WTC11 (cell line): ENCODE data around the gene FPR3. TPM values are rescaled to one million over a fixed set of nuclear protein-coding genes. Genes with fewer than 3 reads are reported as not detected.

Experiments used
- ATAC-seq: fragments of 200-7000 bp; cut with Tn5 transposase; 2 replicates; pipeline ENCODE4 v1.10.0; 2021; ENCODE audit warnings: mild to moderate bottlenecking, moderate library complexity
- CTCF ChIA-PET: fragments of 300-600 bp; sonication (Branson Sonifier 250); formaldehyde crosslinking; loops from one replicate; lab custom pipeline; 2021; ENCODE audit warnings: antibody characterized with exemption; lab: Charles Lee
- POLR2A ChIA-PET: fragments of 350-600 bp; sonication (Branson Sonifier 250); formaldehyde crosslinking; loops from one replicate; lab custom pipeline; 2021; ENCODE audit warnings: antibody characterized with exemption; lab: Charles Lee
- DNase-seq: peaks from one replicate; pipeline ENCODE4 v3.0.0; 2021; ENCODE audit warnings: low spot score
- H3K27ac Mint-ChIP-seq: 2 replicates; pipeline ENCODE4 v1.8.0; 2021; ENCODE audit warnings: mixed read lengths
- H3K27me3 Mint-ChIP-seq: 2 replicates; pipeline ENCODE4 v1.8.0; 2021; ENCODE audit warnings: low read depth, mild to moderate bottlenecking, moderate library complexity, mixed read lengths
- H3K36me3 Mint-ChIP-seq: 2 replicates; pipeline ENCODE4 v1.8.0; 2021; ENCODE audit warnings: mixed read lengths
- H3K4me1 Mint-ChIP-seq: 2 replicates; pipeline ENCODE4 v1.8.0; 2022; ENCODE audit warnings: mixed read lengths
- H3K4me3 Mint-ChIP-seq: 2 replicates; pipeline ENCODE4 v1.8.0; 2021; ENCODE audit warnings: mild to moderate bottlenecking, moderate library complexity, mixed read lengths
- H3K9me3 Mint-ChIP-seq: 2 replicates; pipeline ENCODE4 v1.8.0; 2021; ENCODE audit warnings: mixed read lengths
- ATF1 ChIP-seq: sonication (generic); formaldehyde crosslinking; IDR thresholded peaks from 2 replicates; pipeline ENCODE4 v1.8.1; 2023; ENCODE audit warnings: mild to moderate bottlenecking, moderate library complexity, missing genetic modification reagents
- CBFB ChIP-seq: sonication (generic); formaldehyde crosslinking; IDR thresholded peaks from 2 replicates; pipeline ENCODE4 v1.8.1; 2022; ENCODE audit warnings: mild to moderate bottlenecking, low read depth, missing genetic modification reagents
- E2F1 ChIP-seq: sonication (generic); formaldehyde crosslinking; IDR thresholded peaks from 2 replicates; pipeline ENCODE4 v1.8.0; 2022; ENCODE audit warnings: mild to moderate bottlenecking, missing genetic modification reagents
- ELF4 ChIP-seq: sonication (generic); formaldehyde crosslinking; IDR thresholded peaks from 2 replicates; pipeline ENCODE4 v1.8.1; 2022; ENCODE audit warnings: low read depth, mild to moderate bottlenecking, moderate library complexity, missing genetic modification reagents
- ESRRA ChIP-seq: sonication (generic); formaldehyde crosslinking; IDR thresholded peaks from 2 replicates; pipeline ENCODE4 v1.8.1; 2022; ENCODE audit warnings: mild to moderate bottlenecking, missing genetic modification reagents, borderline replicate concordance
- FOXJ3 ChIP-seq: sonication (generic); formaldehyde crosslinking; IDR thresholded peaks from 2 replicates; pipeline ENCODE4 v1.9.0; 2021; ENCODE audit warnings: missing genetic modification reagents, mild to moderate bottlenecking, borderline replicate concordance
- GABPB1 ChIP-seq: sonication (generic); formaldehyde crosslinking; IDR thresholded peaks from 2 replicates; pipeline ENCODE4 v1.8.1; 2023; ENCODE audit warnings: mild to moderate bottlenecking, missing genetic modification reagents
- GRHL2 ChIP-seq: fragments of 250-450 bp; sonication (Bioruptor Pico); IDR thresholded peaks from 2 replicates; pipeline ENCODE4 v1.8.0; 2022; ENCODE audit warnings: mild to moderate bottlenecking, moderate library complexity; ENCODE audit not compliant: insufficient replicate concordance, severe bottlenecking
- HMGA2 ChIP-seq: fragments of 250-450 bp; sonication (Bioruptor Pico); IDR thresholded peaks from 2 replicates; pipeline ENCODE4 v1.4.0; 2021; ENCODE audit warnings: mild to moderate bottlenecking, moderate library complexity
- NFE2L1 ChIP-seq: sonication (generic); formaldehyde crosslinking; IDR thresholded peaks from 2 replicates; pipeline ENCODE4 v1.8.1; 2023; ENCODE audit warnings: missing genetic modification reagents
- NR2C2 ChIP-seq: sonication (generic); formaldehyde crosslinking; IDR thresholded peaks from 2 replicates; pipeline ENCODE4 v1.8.0; 2022; ENCODE audit warnings: mild to moderate bottlenecking, missing genetic modification reagents
- ZNF121 ChIP-seq: sonication (generic); formaldehyde crosslinking; IDR thresholded peaks from 2 replicates; pipeline ENCODE4 v1.8.0; 2023; ENCODE audit warnings: missing genetic modification reagents
- ZNF138 ChIP-seq: sonication (generic); formaldehyde crosslinking; conservative IDR thresholded peaks from 2 replicates; pipeline ENCODE4 v1.8.1; 2022; ENCODE audit warnings: mild to moderate bottlenecking, moderate library complexity, missing genetic modification reagents
- ZNF232 ChIP-seq: sonication (generic); formaldehyde crosslinking; IDR thresholded peaks from 2 replicates; pipeline ENCODE4 v1.8.0; 2022; ENCODE audit warnings: mild to moderate bottlenecking, missing genetic modification reagents
- ZNF317 ChIP-seq: sonication (generic); formaldehyde crosslinking; IDR thresholded peaks from 2 replicates; pipeline ENCODE4 v1.8.1; 2023; ENCODE audit warnings: low read depth, mild to moderate bottlenecking, moderate library complexity, missing genetic modification reagents, borderline replicate concordance
- ZNF396 ChIP-seq: fragments of 250-450 bp; sonication (Bioruptor Pico); IDR thresholded peaks from 2 replicates; pipeline ENCODE4 v1.8.0; 2021; ENCODE audit warnings: mild to moderate bottlenecking, moderate library complexity, borderline replicate concordance
- ZNF423 ChIP-seq: fragments of 250-450 bp; sonication (Bioruptor Pico); IDR thresholded peaks from 2 replicates; pipeline ENCODE4 v2.1.2; 2022; ENCODE audit warnings: mild to moderate bottlenecking, moderate library complexity
- ZNF425 ChIP-seq: fragments of 250-450 bp; sonication (Bioruptor Pico); conservative IDR thresholded peaks from 2 replicates; pipeline ENCODE4 v1.9.0; 2021; ENCODE audit warnings: mild to moderate bottlenecking
- ZNF671 ChIP-seq: fragments of 250-450 bp; sonication (Bioruptor Pico); IDR thresholded peaks from 2 replicates; pipeline ENCODE4 v1.8.0; 2021; ENCODE audit warnings: mild to moderate bottlenecking
- total RNA-seq: library from RNA; stranded (reverse); gene quantifications from 3 replicates; pipeline ENCODE4 v1.2.3, GENCODE V29; 2021
- TF ChIP-seq, protein P1 (sequence below): sonication (generic); formaldehyde crosslinking; IDR thresholded peaks from 2 replicates; pipeline ENCODE4 v1.8.0; 2022; ENCODE audit warnings: mild to moderate bottlenecking, missing genetic modification reagents
- TF ChIP-seq, protein P2 (sequence below): sonication (generic); formaldehyde crosslinking; IDR thresholded peaks from 2 replicates; pipeline ENCODE4 v1.8.1; 2022; ENCODE audit warnings: mild to moderate bottlenecking, moderate library complexity, missing genetic modification reagents
- TF ChIP-seq, protein P3 (sequence below): sonication (generic); formaldehyde crosslinking; IDR thresholded peaks from 2 replicates; pipeline ENCODE4 v1.8.0; 2022; ENCODE audit warnings: mild to moderate bottlenecking, missing genetic modification reagents
- TF ChIP-seq, protein P4 (sequence below): sonication (generic); formaldehyde crosslinking; IDR thresholded peaks from 2 replicates; pipeline ENCODE4 v1.8.1; 2023; ENCODE audit warnings: mild to moderate bottlenecking, missing genetic modification reagents, moderate library complexity

Gene FPR3
- total RNA-seq, 1 experiment from 2014 or later: not detected

GRCh38 chr19:51761696-51762095 is 33.3 kb upstream of the FPR3 start:
- ATAC-seq: no peak
- POLR2A ChIA-PET: no interaction called here

GRCh38 chr19:51765086-51765485 is 29.9 kb upstream of the FPR3 start:
- peaks cover 7% of the 10 kb centered on the region for H3K4me1 Mint-ChIP-seq
- no peaks in the 10 kb centered on the region for H3K36me3 Mint-ChIP-seq
- no peak overlapping the region for H3K27ac Mint-ChIP-seq
- H3K9me3 Mint-ChIP-seq: no peaks in the 10 kb centered on the region
- ChIA-PET CTCF (no interaction called here), POLR2A (no interaction called here)
- peaks cover 11% of the 10 kb centered on the region for H3K27me3 Mint-ChIP-seq
- no peak for TF ChIP-seq ZNF121 (CRISPR knock-in tag)
- TF ChIP-seq, protein P1, sequence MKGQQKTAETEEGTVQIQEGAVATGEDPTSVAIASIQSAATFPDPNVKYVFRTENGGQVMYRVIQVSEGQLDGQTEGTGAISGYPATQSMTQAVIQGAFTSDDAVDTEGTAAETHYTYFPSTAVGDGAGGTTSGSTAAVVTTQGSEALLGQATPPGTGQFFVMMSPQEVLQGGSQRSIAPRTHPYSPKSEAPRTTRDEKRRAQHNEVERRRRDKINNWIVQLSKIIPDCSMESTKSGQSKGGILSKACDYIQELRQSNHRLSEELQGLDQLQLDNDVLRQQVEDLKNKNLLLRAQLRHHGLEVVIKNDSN: no peak
- TF ChIP-seq GABPB1 (CRISPR knock-in tag): no peak
- TF ChIP-seq ZNF425 (CRISPR knock-in tag): no peak
- TF ChIP-seq NR2C2: no peak
- no peak for TF ChIP-seq CBFB (CRISPR knock-in tag)
- no peak for TF ChIP-seq GRHL2 (CRISPR knock-in tag)
- TF ChIP-seq ZNF396 (CRISPR knock-in tag): no peak
- no peak for TF ChIP-seq ESRRA (CRISPR knock-in tag)
- no peak for TF ChIP-seq HMGA2 (CRISPR knock-in tag)
- TF ChIP-seq ZNF138 (CRISPR knock-in tag): no peak
- TF ChIP-seq ZNF232 (CRISPR knock-in tag): no peak
- TF ChIP-seq, protein P2, sequence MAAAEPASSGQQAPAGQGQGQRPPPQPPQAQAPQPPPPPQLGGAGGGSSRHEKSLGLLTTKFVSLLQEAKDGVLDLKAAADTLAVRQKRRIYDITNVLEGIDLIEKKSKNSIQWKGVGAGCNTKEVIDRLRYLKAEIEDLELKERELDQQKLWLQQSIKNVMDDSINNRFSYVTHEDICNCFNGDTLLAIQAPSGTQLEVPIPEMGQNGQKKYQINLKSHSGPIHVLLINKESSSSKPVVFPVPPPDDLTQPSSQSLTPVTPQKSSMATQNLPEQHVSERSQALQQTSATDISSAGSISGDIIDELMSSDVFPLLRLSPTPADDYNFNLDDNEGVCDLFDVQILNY: no peak
- no peak for TF ChIP-seq FOXJ3 (CRISPR knock-in tag)
- no peak for TF ChIP-seq E2F1
- TF ChIP-seq ELF4 (CRISPR knock-in tag): no peak
- TF ChIP-seq, protein P3, sequence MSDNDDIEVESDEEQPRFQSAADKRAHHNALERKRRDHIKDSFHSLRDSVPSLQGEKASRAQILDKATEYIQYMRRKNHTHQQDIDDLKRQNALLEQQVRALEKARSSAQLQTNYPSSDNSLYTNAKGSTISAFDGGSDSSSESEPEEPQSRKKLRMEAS (CRISPR knock-in tag): no peak
- H3K4me3 Mint-ChIP-seq: no peak overlapping the region
- DNase-seq (no peak), ATAC-seq (no peak)

More at GRCh38 chr19:51761696-51762095, 33.3 kb upstream of the FPR3 start:
- H3K27ac Mint-ChIP-seq: no peak overlapping the region
- H3K36me3 Mint-ChIP-seq: no peaks in the 10 kb centered on the region
- peaks cover 3% of the 10 kb centered on the region; the same call in 1 of the 2 replicates for H3K9me3 Mint-ChIP-seq
- peaks cover 4% of the 10 kb centered on the region for H3K27me3 Mint-ChIP-seq
- CTCF ChIA-PET: interaction anchor here (0.9 to 1.4 kb wide), 2 partner anchors 16 to 57 kb away, joined by 3 to 13 read pairs; no protein-coding TSS in a partner anchor
- H3K4me3 Mint-ChIP-seq: no peak overlapping the region
- TF ChIP-seq ZNF671 (no peak), ZNF396 (CRISPR knock-in tag) (no peak), ZNF317 (CRISPR knock-in tag) (no peak), ZNF423 (CRISPR knock-in tag) (no peak), ATF1 (CRISPR knock-in tag) (no peak), NFE2L1 (no peak)
- TF ChIP-seq, protein P4, sequence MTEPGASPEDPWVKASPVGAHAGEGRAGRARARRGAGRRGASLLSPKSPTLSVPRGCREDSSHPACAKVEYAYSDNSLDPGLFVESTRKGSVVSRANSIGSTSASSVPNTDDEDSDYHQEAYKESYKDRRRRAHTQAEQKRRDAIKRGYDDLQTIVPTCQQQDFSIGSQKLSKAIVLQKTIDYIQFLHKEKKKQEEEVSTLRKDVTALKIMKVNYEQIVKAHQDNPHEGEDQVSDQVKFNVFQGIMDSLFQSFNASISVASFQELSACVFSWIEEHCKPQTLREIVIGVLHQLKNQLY (CRISPR knock-in tag): no peak
- peaks cover 7% of the 10 kb centered on the region for H3K4me1 Mint-ChIP-seq
- no peak for DNase-seq
